Tracheal epithelial cell (primary cell): ENCODE measurements around the gene CNOT11. TPM values are rescaled to one million over a fixed set of nuclear protein-coding genes. Genes with fewer than 3 reads are reported as not detected.

Experiments
- total RNA-seq: library from RNA; depleted of rRNA; stranded (reverse); fragments of >200 nt; gene quantifications from 2 replicates; pipeline ENCODE4 v1.2.1, GENCODE V29; 2014

CNOT11 gene
- total RNA-seq: 22.8 and 26.0 TPM in 2 replicates

DNA sequence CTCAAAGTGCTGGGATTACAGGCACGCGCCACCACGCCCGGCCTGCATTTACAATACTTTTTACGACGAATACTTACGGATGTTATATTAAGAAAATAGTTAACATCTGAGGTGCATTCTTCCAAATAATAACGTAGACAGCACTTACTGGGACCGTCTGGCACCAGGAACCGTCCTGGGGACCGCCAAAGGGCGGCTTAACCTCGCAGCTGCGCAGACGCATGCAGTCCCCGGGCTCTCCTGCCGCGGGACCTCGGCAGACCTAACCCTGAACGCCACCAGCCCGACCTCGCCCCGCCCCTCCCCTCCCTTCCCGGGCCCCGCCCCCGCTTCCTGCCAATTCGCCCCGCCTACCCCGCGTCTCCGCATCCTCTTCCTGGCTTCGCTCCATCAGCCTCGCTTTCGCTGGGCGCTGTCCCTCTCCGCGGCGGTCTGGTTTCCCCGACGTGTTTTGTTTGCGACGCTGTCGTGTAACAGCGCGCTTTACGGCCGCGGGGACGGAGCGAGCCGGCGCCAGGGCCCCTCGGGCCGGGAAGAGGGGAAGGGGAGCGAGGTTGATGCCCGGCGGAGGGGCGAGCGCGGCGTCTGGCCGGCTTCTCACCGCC, at the start of gene CNOT11:
CNOT11 (plus strand) TSS at position 479 of the 605 bp plus-strand sequence; CDS start at position 558, 79 bp downstream.

DNA sequence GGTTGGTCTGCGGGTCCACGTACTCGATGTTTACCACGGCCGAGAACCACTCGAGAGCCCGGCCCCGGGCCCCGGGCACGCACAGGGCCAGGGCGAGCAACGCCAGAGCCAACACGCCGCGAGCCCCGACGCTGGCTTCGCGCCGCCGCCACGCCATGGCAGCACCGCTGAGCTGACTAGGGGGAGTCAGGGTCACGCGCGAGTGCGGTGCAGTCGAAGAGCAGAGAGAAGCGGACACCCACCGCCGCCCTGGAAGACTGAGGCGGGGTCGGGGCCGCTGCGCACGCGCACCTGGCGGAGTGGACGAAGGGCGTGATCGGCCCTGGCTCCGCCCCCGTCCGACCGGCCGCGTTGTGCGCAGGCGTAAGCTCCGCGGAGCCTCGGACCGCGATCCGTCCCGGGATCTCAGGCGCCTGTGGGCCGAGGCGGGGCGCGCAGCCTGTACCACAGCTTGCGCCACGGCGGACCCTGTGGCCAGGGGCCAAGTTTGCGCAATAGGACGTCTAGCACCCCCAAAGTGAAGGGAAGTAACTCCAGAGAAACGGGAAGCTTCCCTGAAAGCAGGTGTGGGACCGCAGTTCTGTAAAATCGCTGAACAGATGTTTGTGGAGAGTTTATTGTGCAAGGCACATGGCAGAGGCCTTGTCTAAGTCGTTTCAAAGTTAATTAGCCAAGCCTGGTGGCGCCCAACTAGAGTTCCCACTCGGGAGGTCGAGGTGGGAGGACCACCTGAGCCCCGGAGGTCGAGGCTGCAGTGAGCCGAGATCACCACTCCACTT, 55.9 kb downstream of the CNOT11 start, which contains the start of gene RNF149:
RNF149 (minus strand) TSS at position 270 of the 779 bp plus-strand sequence; CDS start at position 157, 113 bp downstream.

Other genes with a start within 250 kb of the CNOT11 start
- gene TBC1D8, start 101.5 kb upstream of the CNOT11 start, total RNA-seq: 14.7 and 39.9 TPM in 2 replicates
- 124 and 147 TPM in 2 replicates for gene RNF149, start 55.8 kb downstream of the CNOT11 start, total RNA-seq
- 1.1 and 1.7 TPM in 2 replicates for gene CREG2, start 134.6 kb downstream of the CNOT11 start, total RNA-seq
- not detected in 2 replicates for gene RFX8, start 222.2 kb downstream of the CNOT11 start, total RNA-seq